CD14-positive monocyte (primary cell): Measurements from ENCODE around the gene TIPARP. TPM values are rescaled to one million over a fixed set of nuclear protein-coding genes. Genes with fewer than 3 reads are reported as not detected.

ENCODE experiments used
- DNase-seq, 3 donors: peaks; one replicate each; pipeline ENCODE4 v3.0.0-alpha.2; 2011 to 2022
- H2AFZ ChIP-seq: 2 replicates; pipeline ENCODE4 v1.6.0; 2012; ENCODE audit warnings: mild to moderate bottlenecking, low read depth, low read length, inconsistent platforms; ENCODE audit not compliant: insufficient read depth, poor library complexity, severe bottlenecking
- H3K27ac ChIP-seq, 2 donors: 1 replicate in 1 of 2; 2 replicates in 1 of 2; pipeline ENCODE4 v1.5.1; 2012 to 2013; ENCODE audit warnings: low read length in 2 of 2, control low read depth in 1 of 2, inconsistent platforms in 1 of 2, low read depth in 1 of 2, mild to moderate bottlenecking in 1 of 2
- H3K27me3 ChIP-seq, 2 donors: one replicate each; pipeline versions ENCODE4 v1.6.0 to v1.6.1; 2011 to 2013; ENCODE audit warnings: low read length in 2 of 2; ENCODE audit not compliant: control insufficient read depth in 2 of 2, insufficient read depth in 2 of 2
- H3K36me3 ChIP-seq, 2 donors: replicated peaks in 1 of 2; 1 replicate in 1 of 2; 2 replicates in 1 of 2; pipeline versions ENCODE4 v1.5.1 to v1.6.1; 2012 to 2013; ENCODE audit warnings: low read length in 2 of 2, control low read depth in 1 of 2, inconsistent platforms in 1 of 2, mild to moderate bottlenecking in 1 of 2; ENCODE audit not compliant: insufficient read depth in 2 of 2, control insufficient read depth in 1 of 2
- H3K4me1 ChIP-seq, 2 donors: 1 replicate in 1 of 2; 2 replicates in 1 of 2; pipeline versions ENCODE4 v1.5.1 to v1.6.1; 2012 to 2013; ENCODE audit warnings: low read length in 2 of 2, control low read depth in 1 of 2, inconsistent platforms in 1 of 2, mild to moderate bottlenecking in 1 of 2, moderate library complexity in 1 of 2; ENCODE audit not compliant: insufficient read depth in 2 of 2, control insufficient read depth in 1 of 2
- H3K4me2 ChIP-seq: replicated peaks from 2 replicates; pipeline ENCODE3; 2012; ENCODE audit warnings: low read length, moderate library complexity, mild to moderate bottlenecking; ENCODE audit not compliant: poor library complexity, severe bottlenecking; ENCODE audit errors: extremely low read depth
- H3K4me3 ChIP-seq, 3 experiments: fragments of 200-600 bp in 1 of 3; sonication (generic) in 1 of 3; replicated peaks in 1 of 3; 1 replicate in 2 of 3; 2 replicates in 1 of 3; pipeline ENCODE4 v1.5.1; 2011 to 2013; ENCODE audit warnings: low read length in 3 of 3, mild to moderate bottlenecking in 3 of 3, control low read depth in 2 of 3, low read depth in 2 of 3, inconsistent platforms in 1 of 3, moderate library complexity in 1 of 3
- H3K79me2 ChIP-seq: 2 replicates; pipeline ENCODE4 v1.6.0; 2012; ENCODE audit warnings: mild to moderate bottlenecking, control low read depth, inconsistent platforms, low read length, moderate library complexity; ENCODE audit not compliant: insufficient read depth
- H3K9ac ChIP-seq: 2 replicates; pipeline ENCODE4 v1.6.0; 2017; ENCODE audit warnings: low read length, mild to moderate bottlenecking; ENCODE audit not compliant: insufficient read depth, poor library complexity, severe bottlenecking
- H3K9me3 ChIP-seq, 2 donors: replicated peaks in 1 of 2; 1 replicate in 1 of 2; 2 replicates in 1 of 2; pipeline versions ENCODE4 v1.5.1 to v1.6.1; 2012 to 2013; ENCODE audit warnings: low read length in 2 of 2, control low read depth in 1 of 2; ENCODE audit not compliant: control insufficient read depth in 1 of 2, insufficient read depth in 1 of 2
- H4K20me1 ChIP-seq: 2 replicates; pipeline ENCODE4 v1.6.0; 2012; ENCODE audit warnings: mild to moderate bottlenecking, low read length, control low read depth, moderate library complexity; ENCODE audit not compliant: insufficient read depth
- H3K27ac Mint-ChIP-seq, 7 donors: one replicate each; pipeline ENCODE4 v1.8.0; 2020; ENCODE audit warnings: mild to moderate bottlenecking in 7 of 7, mixed read lengths in 7 of 7, moderate library complexity in 6 of 7, inconsistent platforms in 2 of 7
- H3K27me3 Mint-ChIP-seq, 3 donors: one replicate each; pipeline ENCODE4 v1.8.0; 2021 to 2022; ENCODE audit warnings: low read depth in 3 of 3, mild to moderate bottlenecking in 3 of 3, mixed read lengths in 3 of 3, moderate library complexity in 3 of 3, inconsistent platforms in 1 of 3
- H3K36me3 Mint-ChIP-seq, 2 donors: one replicate each; pipeline ENCODE4 v1.8.0; 2020; ENCODE audit warnings: mixed read lengths in 2 of 2, inconsistent platforms in 1 of 2, mild to moderate bottlenecking in 1 of 2
- H3K4me1 Mint-ChIP-seq: one replicate; pipeline ENCODE4 v1.8.0; 2020; ENCODE audit warnings: mild to moderate bottlenecking, mixed read lengths
- H3K4me3 Mint-ChIP-seq, 2 donors: one replicate each; pipeline ENCODE4 v1.8.0; 2020; ENCODE audit warnings: mild to moderate bottlenecking in 2 of 2, mixed read lengths in 2 of 2, moderate library complexity in 1 of 2
- H3K9me3 Mint-ChIP-seq, 7 donors: one replicate each; pipeline ENCODE4 v1.8.0; 2020 to 2022; ENCODE audit warnings: mixed read lengths in 7 of 7, mild to moderate bottlenecking in 6 of 7, moderate library complexity in 6 of 7, inconsistent platforms in 2 of 7
- CTCF ChIP-seq: fragments of 200-600 bp; IDR thresholded peaks from one replicate; pipeline ENCODE4 v1.8.0; 2022; ENCODE audit warnings: antibody characterized with exemption, mild to moderate bottlenecking
- WGBS: methylation state at CpG from one replicate; pipeline ENCODE4 v1.1.5; 2013; ENCODE audit warnings: missing lambda C conversion rate; ENCODE audit not compliant: insufficient coverage; 5-methylcytosine and 5-hydroxymethylcytosine counted together
- intact Hi-C, 2 donors: fragments of 100-400 bp; cut with micrococcal nuclease; formaldehyde crosslinking; loops; one replicate each; pipeline versions ENCODE4 v1.15.0 to v1.15.1; 2023
- polyA plus RNA-seq, 3 donors: library from polyadenylated mRNA; depleted of rRNA in 1 of 3; unstranded in 2 of 3; stranded (reverse) in 1 of 3; fragments of 300-500 nt in 2 of 3; fragments of >200 nt in 1 of 3; fragmentation: Illumina TruSeq in 2 of 3; gene quantifications; 1 replicate in 2 of 3; 2 replicates in 1 of 3; pipeline ENCODE4 v1.2.3, GENCODE V29; 2012 to 2021

The TIPARP gene
- polyA plus RNA-seq, 3 donors = 12.7 to 42.5 (median 16.7) TPM

GRCh38 chr3:156654834-156655233 lies 19.6 kb upstream of the TIPARP start:
- intact Hi-C loops = no loop called here

GRCh38 chr3:156655819-156656550 lies 18.4 kb upstream of the TIPARP start:
- Histone ChIP-seq H3K36me3 (no peaks in the 10 kb centered on the region), H3K4me1 (peaks cover 5 to 6% of the 10 kb centered on the region in 2 donors), H3K4me3 (no peak overlapping the region), H2AFZ (no peak overlapping the region), H3K27me3 (no peaks in the 10 kb centered on the region), H4K20me1 (no peaks in the 10 kb centered on the region), H3K79me2 (no peaks in the 10 kb centered on the region), H3K9me3 (no peaks in the 10 kb centered on the region), H3K27ac (no peak overlapping the region), H3K4me2 (no peak overlapping the region), H3K9ac (no peak overlapping the region)
- peaks cover 0 to 2% (median 0%) of the 10 kb centered on the region in 3 donors for H3K27me3 Mint-ChIP-seq
- intact Hi-C loops = no loop called here
- 90% methylated on average over 5 of the region's 5 CpGs for WGBS
- peaks cover 11% of the 10 kb centered on the region for H3K4me1 Mint-ChIP-seq
- no peak for TF ChIP-seq CTCF
- DNase-seq = no peak
- no peaks in the 10 kb centered on the region for H3K36me3 Mint-ChIP-seq
- H3K27ac Mint-ChIP-seq = no peak overlapping the region
- H3K4me3 Mint-ChIP-seq = no peak overlapping the region
- H3K9me3 Mint-ChIP-seq = no peaks in the 10 kb centered on the region

More at GRCh38 chr3:156654834-156655233, 19.6 kb upstream of the TIPARP start:
- H3K4me3 Mint-ChIP-seq = no peak overlapping the region
- DNase-seq = no peak
- H2AFZ ChIP-seq = no peak overlapping the region
- H3K9ac ChIP-seq = no peak overlapping the region
- no peak overlapping the region for H3K4me2 ChIP-seq
- H3K4me1 Mint-ChIP-seq = peaks cover 11% of the 10 kb centered on the region
- no peaks in the 10 kb centered on the region for H3K36me3 Mint-ChIP-seq
- 100% methylated on average over 1 of the region's 1 CpG for WGBS
- no peak overlapping the region for H3K27ac ChIP-seq
- H3K4me3 ChIP-seq = no peak overlapping the region
- peaks cover 0 to 2% (median 0%) of the 10 kb centered on the region in 3 donors for H3K27me3 Mint-ChIP-seq
- no peaks in the 10 kb centered on the region for H3K4me1 ChIP-seq
- H3K9me3 ChIP-seq = no peaks in the 10 kb centered on the region
- no peak for TF ChIP-seq CTCF
- no peak overlapping the region for H3K27ac Mint-ChIP-seq
- no peaks in the 10 kb centered on the region for H3K9me3 Mint-ChIP-seq
- no peaks in the 10 kb centered on the region for H3K36me3 ChIP-seq
- H3K79me2 ChIP-seq = no peaks in the 10 kb centered on the region
- no peaks in the 10 kb centered on the region for H4K20me1 ChIP-seq
- H3K27me3 ChIP-seq = no peaks in the 10 kb centered on the region
